A673 (cell line): Measurements from ENCODE around the gene BAG5. TPM values are rescaled to one million over a fixed set of nuclear protein-coding genes. Genes with fewer than 3 reads are reported as not detected.
"Not testable (repeated sequence)": the region's sequence is repeated elsewhere in the genome, so short reads cannot be mapped to it uniquely, and the experiment has no call there.

Source experiments
- BruUV-seq: library from RNA; stranded (reverse); fragments of 400-500 nt; replicated peaks from 2 replicates; lab custom pipeline; 2021; lab: Mats Ljungman, UMichigan
- CTCF ChIA-PET: fragments of 300-600 bp; sonication (Branson Sonifier 250); formaldehyde crosslinking; loops from one replicate; lab custom pipeline; 2022; ENCODE audit warnings: antibody characterized with exemption; lab: Charles Lee
- POLR2A ChIA-PET: fragments of 300-600 bp; sonication (Branson Sonifier 250); formaldehyde crosslinking; loops from one replicate; lab custom pipeline; 2022; ENCODE audit warnings: antibody characterized with exemption; ENCODE audit not compliant: low non-redundant PET; lab: Charles Lee
- DNase-seq: peaks from one replicate; pipeline ENCODE4 v3.0.0-alpha.2; 2015; ENCODE audit warnings: low spot score
- H3K27ac ChIP-seq: fragments of 200-600 bp; sonication (generic); 2 replicates; pipeline ENCODE4 v1.5.1; 2016; ENCODE audit warnings: mixed run types, low read depth, mild to moderate bottlenecking, mixed read lengths, antibody characterized with exemption, low read length; ENCODE audit not compliant: poor library complexity, severe bottlenecking
- H3K27me3 ChIP-seq: fragments of 200-600 bp; sonication (generic); replicated peaks from 2 replicates; pipeline ENCODE4 v1.6.1; 2017; ENCODE audit warnings: mixed run types, low read depth, mild to moderate bottlenecking, mixed read lengths, antibody characterized with exemption, low read length; ENCODE audit not compliant: insufficient read depth, poor library complexity
- H3K36me3 ChIP-seq: fragments of 200-600 bp; sonication (generic); 2 replicates; pipeline ENCODE4 v1.6.1; 2016; ENCODE audit warnings: mixed run types, mild to moderate bottlenecking, mixed read lengths, antibody characterized with exemption, low read length; ENCODE audit not compliant: insufficient read depth, poor library complexity, severe bottlenecking
- H3K4me1 ChIP-seq: fragments of 200-600 bp; sonication (generic); 2 replicates; pipeline ENCODE4 v1.6.1; 2017; ENCODE audit warnings: mixed run types, mild to moderate bottlenecking, mixed read lengths, antibody characterized with exemption, low read length; ENCODE audit not compliant: insufficient read depth, poor library complexity, severe bottlenecking
- H3K4me3 ChIP-seq: fragments of 200-600 bp; sonication (generic); 2 replicates; pipeline ENCODE4 v1.5.1; 2016; ENCODE audit warnings: low read depth, mixed run types, mild to moderate bottlenecking, mixed read lengths, low read length; ENCODE audit not compliant: poor library complexity, severe bottlenecking
- H3K9me3 ChIP-seq: fragments of 200-600 bp; sonication (generic); 2 replicates; pipeline ENCODE4 v1.6.1; 2016; ENCODE audit warnings: mixed run types, low read depth, mild to moderate bottlenecking, mixed read lengths, antibody characterized with exemption, low read length; ENCODE audit not compliant: poor library complexity, severe bottlenecking
- CTCF ChIP-seq: fragments of 300-800, 200-600 bp; sonication (generic); conservative IDR thresholded peaks from 2 replicates; pipeline ENCODE4 v1.5.1; 2017; ENCODE audit warnings: low read depth, mild to moderate bottlenecking, antibody characterized with exemption, low read length, moderate library complexity, mixed read lengths
- EZH2 ChIP-seq: fragments of 200-600 bp; sonication (generic); IDR thresholded peaks from 2 replicates; pipeline ENCODE4 v1.6.1; 2017; ENCODE audit warnings: borderline replicate concordance, low read depth, mild to moderate bottlenecking, mixed read lengths, antibody characterized with exemption, low read length; ENCODE audit not compliant: poor library complexity, severe bottlenecking
- intact Hi-C: fragments of 100-400 bp; cut with micrococcal nuclease; formaldehyde crosslinking; loops from one replicate; pipeline ENCODE4 v1.10.0; 2022; ENCODE audit not compliant: unreplicated experiment
- total RNA-seq: library from RNA; stranded (reverse); gene quantifications from 2 replicates; pipeline ENCODE4 v1.2.3, GENCODE V29; 2021

BAG5 gene
- total RNA-seq, 1 experiment from 2014 or later = 39.8 TPM

GRCh38 chr14:103526247-103526913 lies 36.1 kb downstream of the BAG5 start:
- Histone ChIP-seq H3K36me3 (no peaks in the 10 kb centered on the region), H3K4me1 (peaks cover 23% of the 10 kb centered on the region), H3K27me3 (no peaks in the 10 kb centered on the region), H3K4me3 (no peak overlapping the region), H3K9me3 (no peaks in the 10 kb centered on the region), H3K27ac (no peak overlapping the region)
- ChIA-PET CTCF (no interaction called here), POLR2A (no interaction called here)
- TF ChIP-seq CTCF (no peak), EZH2 (no peak)
- BruUV-seq = no TSS peak
- no peak for DNase-seq
- intact Hi-C loops = no loop called here

- DNase-seq, H3K4me3 ChIP-seq, H3K9me3 ChIP-seq, H3K27me3 ChIP-seq, H3K36me3 ChIP-seq, CTCF ChIA-PET, BruUV-seq, intact Hi-C loops, POLR2A ChIA-PET, H3K27ac ChIP-seq: not testable (repeated sequence)
- peaks cover 24% of the 10 kb centered on the region for H3K4me1 ChIP-seq
Observed at GRCh38 chr14:103525430-103526246, 36.8 kb downstream of the BAG5 start.

- intact Hi-C loops = no loop called here
- H3K27ac ChIP-seq = no peak overlapping the region
- peaks cover 12% of the 10 kb centered on the region for H3K36me3 ChIP-seq
- TF ChIP-seq EZH2 (no peak), CTCF (no peak)
- POLR2A ChIA-PET = no interaction called here
- CTCF ChIA-PET = no interaction called here
- no TSS peak for BruUV-seq
- H3K9me3 ChIP-seq = no peaks in the 10 kb centered on the region
- H3K27me3 ChIP-seq = no peaks in the 10 kb centered on the region
- DNase-seq = no peak
- H3K4me1 ChIP-seq = peaks cover 30% of the 10 kb centered on the region
- no peak overlapping the region for H3K4me3 ChIP-seq
Observed at GRCh38 chr14:103524002-103524935, 38.2 kb downstream of the BAG5 start.
